Urinary bladder (tissue), 4 donors: ENCODE measurements around the gene GALNT6. TPM values are rescaled to one million over a fixed set of nuclear protein-coding genes. Genes with fewer than 3 reads are reported as not detected.
"Not testable (repeated sequence)": the region's sequence is repeated elsewhere in the genome, so short reads cannot be mapped to it uniquely, and the experiment has no call there.

Source experiments
- DNase-seq: peaks from one replicate; pipeline ENCODE4 v3.0.0-alpha.2; 2015; ENCODE audit errors: extremely low spot score
- H3K27ac ChIP-seq: one replicate; pipeline ENCODE4 v1.5.1; 2013; ENCODE audit warnings: low read depth, mild to moderate bottlenecking, moderate library complexity
- H3K36me3 ChIP-seq: one replicate; pipeline ENCODE4 v1.6.1; 2013; ENCODE audit warnings: mild to moderate bottlenecking, moderate library complexity; ENCODE audit not compliant: insufficient read depth
- H3K4me1 ChIP-seq: one replicate; pipeline ENCODE4 v1.6.1; 2013; ENCODE audit warnings: mild to moderate bottlenecking, moderate library complexity; ENCODE audit not compliant: insufficient read depth
- H3K4me3 ChIP-seq: one replicate; pipeline ENCODE4 v1.5.1; 2013; ENCODE audit warnings: low read depth, low read length
- WGBS: extraction: QIAGEN DNeasy Blood & Tissue Kit; methylation state at CpG from one replicate; pipeline ENCODE4 v1.1.7; 2013; 5-methylcytosine and 5-hydroxymethylcytosine counted together
- polyA plus RNA-seq: library from polyadenylated mRNA; stranded (reverse); fragments of 200-250 nt; gene quantifications from one replicate; pipeline ENCODE4 v1.2.3, GENCODE V29; 2013
- total RNA-seq: library from RNA; depleted of rRNA; stranded (reverse); fragments of >200 nt; gene quantifications from one replicate; pipeline ENCODE4 v1.2.3, GENCODE V29; 2014
- donor health status: healthy with polysubstance abuse.
- donor health status: healthy.

GALNT6 gene
- total and polyA plus RNA-seq, 2 donors: 1.1 to 2.0 TPM

GRCh38 chr12:51326698-51327439, 64.3 kb downstream of the GALNT6 start:
- Histone ChIP-seq H3K4me3 (no peak overlapping the region), H3K4me1 (no peaks in the 10 kb centered on the region), H3K36me3 (no peaks in the 10 kb centered on the region), H3K27ac (no peak overlapping the region)
- no peak for DNase-seq
- 63% methylated on average over 7 of the region's 7 CpGs for WGBS

- no peak overlapping the region for H3K27ac ChIP-seq
- DNase-seq: no peak
- no peaks in the 10 kb centered on the region for H3K4me1 ChIP-seq
- no peak overlapping the region for H3K4me3 ChIP-seq
- no peaks in the 10 kb centered on the region for H3K36me3 ChIP-seq
- WGBS: 84% methylated on average over 4 of the region's 4 CpGs
Observed at GRCh38 chr12:51324953-51325352, 66.3 kb downstream of the GALNT6 start.

- no peak for DNase-seq
- no peaks in the 10 kb centered on the region for H3K4me1 ChIP-seq
- no peak within 1 kb of the TSS for H3K27ac ChIP-seq
- no peaks in the 10 kb centered on the region for H3K36me3 ChIP-seq
- peak within 1 kb of the TSS; percentile 23 for H3K4me3 ChIP-seq
- 88% methylated on average over 60 of the region's 60 CpGs for WGBS
Observed at GRCh38 chr12:51323966-51324895, 67.0 kb downstream of the GALNT6 start, which contains the start of gene BIN2. Gene BIN2 (minus strand): TSS chr12:51324174. CDS start chr12:51324102, 72 bp downstream.

- no peak for DNase-seq
- WGBS: 77% methylated on average over 15 of the region's 15 CpGs
- no peak overlapping the region for H3K27ac ChIP-seq
- H3K4me3 ChIP-seq: peak overlapping the region; percentile 23
- H3K4me1 ChIP-seq: no peaks in the 10 kb centered on the region
- peaks cover under 1% of the 10 kb centered on the region for H3K36me3 ChIP-seq
Observed at GRCh38 chr12:51323317-51323960, 67.8 kb downstream of the GALNT6 start.

GRCh38 chr12:51322452-51322851, 68.8 kb downstream of the GALNT6 start:
- Histone ChIP-seq H3K27ac (no peak overlapping the region), H3K4me3 (no peak overlapping the region), H3K4me1 (no peaks in the 10 kb centered on the region), H3K36me3 (peaks cover 2% of the 10 kb centered on the region)
- no peak for DNase-seq
- WGBS: 78% methylated on average over 5 of the region's 5 CpGs

- 85% methylated on average over 3 of the region's 3 CpGs for WGBS
- Histone ChIP-seq H3K4me1 (no peaks in the 10 kb centered on the region), H3K27ac (no peak overlapping the region), H3K4me3 (no peak overlapping the region), H3K36me3 (peaks cover 2% of the 10 kb centered on the region)
- DNase-seq: no peak
Observed at GRCh38 chr12:51321882-51322281, 69.3 kb downstream of the GALNT6 start.

GRCh38 chr12:51320695-51321320, 70.4 kb downstream of the GALNT6 start:
- no peak overlapping the region for H3K4me3 ChIP-seq
- H3K27ac ChIP-seq: no peak overlapping the region
- H3K36me3 ChIP-seq: peaks cover 2% of the 10 kb centered on the region
- WGBS: 21% methylated on average over 3 of the region's 3 CpGs
- H3K4me1 ChIP-seq: no peaks in the 10 kb centered on the region
- DNase-seq: peak; percentile 40

- Histone ChIP-seq H3K27ac (no peak overlapping the region), H3K4me3 (no peak overlapping the region), H3K36me3 (peaks cover 2% of the 10 kb centered on the region), H3K4me1 (no peaks in the 10 kb centered on the region)
- no peak for DNase-seq
- 43% methylated on average over 4 of the region's 4 CpGs for whole genome bisulfite sequencing
Observed at GRCh38 chr12:51320311-51320694, 70.9 kb downstream of the GALNT6 start.

- H3K27ac ChIP-seq: no peak overlapping the region
- 58% methylated on average over 3 of the region's 3 CpGs for WGBS
- peaks cover 2% of the 10 kb centered on the region for H3K36me3 ChIP-seq
Observed at GRCh38 chr12:51318846-51319599, 72.2 kb downstream of the GALNT6 start.

GRCh38 chr12:51318057-51318806, 73.0 kb downstream of the GALNT6 start:
- not testable (repeated sequence) for DNase-seq, H3K36me3 ChIP-seq, H3K4me3 ChIP-seq, H3K4me1 ChIP-seq, H3K27ac ChIP-seq
- 86% methylated on average over 8 of the region's 8 CpGs for WGBS

More at GRCh38 chr12:51318846-51319599, 72.2 kb downstream of the GALNT6 start:
- Histone ChIP-seq H3K4me1 (no peaks in the 10 kb centered on the region), H3K4me3 (no peak overlapping the region)
- DNase-seq: no peak

- Histone ChIP-seq H3K4me1 (peaks cover 1% of the 10 kb centered on the region), H3K4me3 (no peak overlapping the region), H3K27ac (no peak overlapping the region), H3K36me3 (no peaks in the 10 kb centered on the region)
- DNase-seq: no peak
- 98% methylated on average over 1 of the region's 1 CpG for WGBS
Observed at GRCh38 chr12:51311389-51311788, 79.8 kb downstream of the GALNT6 start.
